Measurements from ENCODE around the gene RBSN. TPM values are rescaled to one million over a fixed set of nuclear protein-coding genes. Genes with fewer than 3 reads are reported as not detected.

The RBSN gene
- total and polyA plus RNA-seq, 4 experiments from 2014 or later = 11.4 to 34.7 (median 27.3) TPM

GRCh38 chr3:15032650-15033049 lies 66.3 kb downstream of the RBSN start:
- intact Hi-C loops (cut with micrococcal nuclease) = no loop called here
- no peaks in the 10 kb centered on the region for H3K9me3 ChIP-seq (ENCODE audit: control insufficient read depth in 1 of 2, low read length in 2 of 2)
- H3K27me3 ChIP-seq (ENCODE audit: insufficient read depth, low read length) = no peaks in the 10 kb centered on the region
- Mint-ChIP-seq H3K36me3 (peaks cover 50 to 86% of the 10 kb centered on the region in 2 donors), H3K27ac (peak overlapping the region in 4 of 7 donors; percentile 41 to 83 (median 66)), H3K27me3 (no peaks in the 10 kb centered on the region), H3K4me3 (no peak overlapping the region), H3K4me1 (no peaks in the 10 kb centered on the region), H3K9me3 (no peaks in the 10 kb centered on the region)
- DNase-seq = no peak
- POLR2A ChIA-PET (ENCODE audit: partially characterized antibody) = no interaction called here
- no peaks in the 10 kb centered on the region for H3K4me1 ChIP-seq (ENCODE audit: insufficient read depth, low read length)
- H3K27ac ChIP-seq (ENCODE audit: low read depth, low read length) = no peak overlapping the region
- H3K36me3 ChIP-seq (ENCODE audit: insufficient read depth, low read length) = peaks cover 67% of the 10 kb centered on the region
- H3K4me3 ChIP-seq (ENCODE audit: low read length in 2 of 2) = no peak overlapping the region
- CTCF ChIA-PET (ENCODE audit: partially characterized antibody) = no interaction called here

- Histone ChIP-seq H3K36me3 (ENCODE audit: insufficient read depth, low read length) (peaks cover 51% of the 10 kb centered on the region), H3K4me1 (ENCODE audit: insufficient read depth, low read length) (no peaks in the 10 kb centered on the region), H3K27ac (ENCODE audit: low read depth, low read length) (no peak overlapping the region), H3K9me3 (ENCODE audit: control insufficient read depth in 1 of 2, low read length in 2 of 2) (no peaks in the 10 kb centered on the region), H3K27me3 (ENCODE audit: insufficient read depth, low read length) (no peaks in the 10 kb centered on the region), H3K4me3 (ENCODE audit: low read length in 2 of 2) (no peak overlapping the region)
- H3K36me3 Mint-ChIP-seq = peaks cover 73 to 88% of the 10 kb centered on the region in 2 donors
- H3K4me3 Mint-ChIP-seq = no peak overlapping the region
- no peak for DNase-seq
- intact Hi-C loops (cut with micrococcal nuclease) = no loop called here
- POLR2A ChIA-PET (ENCODE audit: partially characterized antibody) = no interaction called here
- H3K9me3 Mint-ChIP-seq = no peaks in the 10 kb centered on the region
- CTCF ChIA-PET (ENCODE audit: partially characterized antibody) = interaction anchor here (1.3 kb wide), 2 partner anchors 10 to 106 kb away, joined by 3 read pairs; no protein-coding TSS in a partner anchor
- peak overlapping the region in 3 of 7 donors; percentile 15 to 60 (median 38) for H3K27ac Mint-ChIP-seq
- no peaks in the 10 kb centered on the region for H3K4me1 Mint-ChIP-seq
- H3K27me3 Mint-ChIP-seq = no peaks in the 10 kb centered on the region
Measured at GRCh38 chr3:15029625-15030024, 69.3 kb downstream of the RBSN start.

DNA sequence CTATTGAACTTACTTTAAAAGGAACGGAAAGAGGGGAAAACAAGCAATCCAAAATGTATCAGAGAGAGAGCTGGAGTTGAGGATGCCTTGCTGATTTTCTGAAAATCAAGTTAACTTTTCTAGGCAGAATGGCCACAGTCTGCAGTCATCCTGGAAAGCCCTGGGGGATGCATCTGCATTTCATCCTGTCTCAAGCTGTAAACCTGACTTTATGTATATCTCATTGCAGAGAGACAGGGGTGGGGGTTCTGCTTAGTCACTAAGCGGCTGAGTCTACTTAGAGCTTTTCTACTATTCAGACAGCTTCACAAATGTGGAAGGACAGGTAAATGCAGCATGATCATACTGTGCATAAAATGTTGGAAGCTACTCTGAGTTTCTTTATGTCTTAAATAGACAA lies 75.2 kb downstream of the RBSN start:
- POLR2A ChIA-PET (ENCODE audit: partially characterized antibody) = interaction anchor here (0.8 kb wide), 1 partner anchor 13 kb away, joined by 3 read pairs; no protein-coding TSS in a partner anchor

DNA sequence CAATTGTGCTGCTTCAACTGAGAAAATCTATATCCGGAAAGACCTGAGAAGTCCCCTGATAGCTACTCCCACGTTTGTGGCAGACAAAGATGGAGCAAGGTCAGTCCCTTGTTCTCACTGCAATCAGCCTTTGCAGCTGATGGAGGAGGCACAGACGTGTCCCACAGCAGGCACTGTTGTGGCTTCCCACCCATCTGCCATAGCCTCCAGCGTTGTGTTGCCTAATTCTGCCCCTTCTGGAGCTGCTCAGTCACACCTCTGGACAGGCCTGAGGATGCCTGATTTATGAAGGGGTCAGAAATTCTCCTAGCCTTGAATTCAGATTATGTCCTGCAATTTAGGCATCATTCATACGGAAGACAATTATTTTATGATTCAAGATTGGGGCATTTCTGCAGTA lies 75.7 kb downstream of the RBSN start:
- Histone ChIP-seq H3K9me3 (ENCODE audit: control insufficient read depth in 1 of 2, low read length in 2 of 2) (no peaks in the 10 kb centered on the region), H3K27me3 (ENCODE audit: insufficient read depth, low read length) (no peaks in the 10 kb centered on the region), H3K27ac (ENCODE audit: low read depth, low read length) (no peak overlapping the region), H3K4me1 (ENCODE audit: insufficient read depth, low read length) (no peaks in the 10 kb centered on the region), H3K36me3 (ENCODE audit: insufficient read depth, low read length) (peaks cover 40% of the 10 kb centered on the region), H3K4me3 (ENCODE audit: low read length in 2 of 2) (no peak overlapping the region)
- POLR2A ChIA-PET (ENCODE audit: partially characterized antibody) = no interaction called here
- intact Hi-C loops (cut with micrococcal nuclease) = no loop called here
- CTCF ChIA-PET (ENCODE audit: partially characterized antibody) = no interaction called here
- peaks cover 70 to 84% of the 10 kb centered on the region in 2 donors for H3K36me3 Mint-ChIP-seq
- peaks cover 0 to 2% (median under 1%) of the 10 kb centered on the region in 4 donors for H3K4me1 Mint-ChIP-seq
- no peaks in the 10 kb centered on the region for H3K27me3 Mint-ChIP-seq
- H3K4me3 Mint-ChIP-seq = no peak overlapping the region
- no peak for DNase-seq
- peak overlapping the region in 2 of 7 donors; percentile 15 to 30 for H3K27ac Mint-ChIP-seq
- H3K9me3 Mint-ChIP-seq = no peaks in the 10 kb centered on the region

More for the DNA sequence above, 75.2 kb downstream of the RBSN start:
- Mint-ChIP-seq H3K4me3 (no peak overlapping the region), H3K4me1 (peaks cover 0 to 2% (median under 1%) of the 10 kb centered on the region in 4 donors), H3K27ac (no peak overlapping the region), H3K9me3 (no peaks in the 10 kb centered on the region), H3K27me3 (no peaks in the 10 kb centered on the region), H3K36me3 (peaks cover 74 to 84% of the 10 kb centered on the region in 2 donors)
- CTCF ChIA-PET (ENCODE audit: partially characterized antibody) = no interaction called here
- Histone ChIP-seq H3K27me3 (ENCODE audit: insufficient read depth, low read length) (no peaks in the 10 kb centered on the region), H3K4me3 (ENCODE audit: low read length in 2 of 2) (no peak overlapping the region), H3K9me3 (ENCODE audit: control insufficient read depth in 1 of 2, low read length in 2 of 2) (no peaks in the 10 kb centered on the region), H3K4me1 (ENCODE audit: insufficient read depth, low read length) (no peaks in the 10 kb centered on the region), H3K27ac (ENCODE audit: low read depth, low read length) (no peak overlapping the region), H3K36me3 (ENCODE audit: insufficient read depth, low read length) (peaks cover 45% of the 10 kb centered on the region)
- intact Hi-C loops (cut with micrococcal nuclease) = no loop called here
- no peak for DNase-seq

Other genes with a start within 250 kb of the RBSN start
- gene NR2C2, start 151.6 kb downstream of the RBSN start, total RNA-seq = 100 to 1,000 TPM in 1 of 2 experiments, 10 to 100 TPM in 1; 94.3 to 103 TPM
- 10 to 100 TPM in 1 of 2 donors, 1 to 10 TPM in 1; 5.5 to 15.5 TPM for gene NR2C2, start 151.6 kb downstream of the RBSN start, polyA plus RNA-seq
- gene MRPS25, start 33.8 kb downstream of the RBSN start, total RNA-seq = 10 to 100 TPM; 77.1 to 80.3 TPM
- 10 to 100 TPM; 15.1 to 22.8 TPM for gene MRPS25, start 33.8 kb downstream of the RBSN start, polyA plus RNA-seq
- 100 to 1,000 TPM in 1 of 2 experiments, 10 to 100 TPM in 1; 95.5 to 103 TPM for gene CAPN7, start 107.1 kb upstream of the RBSN start, total RNA-seq
- gene CAPN7, start 107.1 kb upstream of the RBSN start, polyA plus RNA-seq = 10 to 100 TPM; 18.9 to 23.7 TPM
- 10 to 100 TPM; 55.8 to 56.9 TPM for gene SH3BP5, start 233.4 kb upstream of the RBSN start, total RNA-seq
- gene SH3BP5, start 233.4 kb upstream of the RBSN start, polyA plus RNA-seq = 100 to 1,000 TPM in 1 of 2 donors, 10 to 100 TPM in 1; 48.2 to 118 TPM